Loucy (cell line): Measurements from ENCODE around the gene ZNF750.

Experiments
- H2AFZ ChIP-seq: fragments of 200-600 bp; sonication (generic); 2 replicates; pipeline ENCODE4 v1.6.0; 2016; ENCODE audit warnings: antibody characterized with exemption, mild to moderate bottlenecking, low read length, moderate library complexity
- H3F3A ChIP-seq: fragments of 200-600 bp; 2 replicates; pipeline ENCODE4 v1.6.0; 2016; ENCODE audit warnings: antibody characterized with exemption, low read depth, mild to moderate bottlenecking
- H3K27me3 ChIP-seq: fragments of 200-600 bp; sonication (generic); 2 replicates; pipeline ENCODE4 v1.6.1; 2014; ENCODE audit warnings: low read length, mild to moderate bottlenecking; ENCODE audit not compliant: insufficient read depth, poor library complexity, severe bottlenecking
- H3K36me3 ChIP-seq: fragments of 200-600 bp; sonication (generic); 2 replicates; pipeline ENCODE4 v1.6.1; 2016; ENCODE audit warnings: low read length; ENCODE audit not compliant: insufficient read depth
- H3K4me1 ChIP-seq: fragments of 200-600 bp; sonication (generic); 2 replicates; pipeline ENCODE4 v1.5.1; 2014; ENCODE audit warnings: low read length, mild to moderate bottlenecking; ENCODE audit not compliant: insufficient read depth, poor library complexity, severe bottlenecking
- H3K4me2 ChIP-seq: fragments of 200-600 bp; sonication (generic); 2 replicates; pipeline ENCODE4 v1.6.0; 2014; ENCODE audit warnings: antibody characterized with exemption, low read length, low read depth, mild to moderate bottlenecking; ENCODE audit not compliant: poor library complexity, severe bottlenecking
- H3K4me3 ChIP-seq: fragments of 200-600 bp; sonication (generic); 2 replicates; pipeline ENCODE4 v1.5.1; 2014; ENCODE audit warnings: low read length, mild to moderate bottlenecking, mixed read lengths; ENCODE audit not compliant: poor library complexity, severe bottlenecking
- H3K79me2 ChIP-seq: fragments of 200-600 bp; sonication (generic); 2 replicates; pipeline ENCODE4 v1.6.1; 2014; ENCODE audit warnings: low read length; ENCODE audit not compliant: insufficient read depth
- H3K9ac ChIP-seq: fragments of 200-600 bp; sonication (generic); 2 replicates; pipeline ENCODE4 v1.6.0; 2014; ENCODE audit warnings: mild to moderate bottlenecking, low read depth, low read length, moderate library complexity; ENCODE audit not compliant: poor library complexity, severe bottlenecking
- H3K9me2 ChIP-seq: fragments of 200-600 bp; sonication (generic); replicated peaks from 2 replicates; pipeline ENCODE4 v1.6.1; 2016; ENCODE audit warnings: low read depth, low read length, mixed read lengths
- H3K9me3 ChIP-seq: fragments of 200-600 bp; sonication (generic); 2 replicates; pipeline ENCODE4 v1.6.1; 2014; ENCODE audit warnings: mild to moderate bottlenecking, antibody characterized with exemption, low read length, low read depth; ENCODE audit not compliant: insufficient read depth
- H4K20me1 ChIP-seq: fragments of 200-600 bp; sonication (generic); 2 replicates; pipeline ENCODE4 v1.6.0; 2014; ENCODE audit warnings: antibody characterized with exemption, low read length, mild to moderate bottlenecking; ENCODE audit not compliant: insufficient read depth, poor library complexity, severe bottlenecking
- CTCF ChIP-seq: fragments of 200-600 bp; sonication (generic); conservative IDR thresholded peaks from 2 replicates; pipeline ENCODE4 v1.5.1; 2014; ENCODE audit warnings: mild to moderate bottlenecking, antibody characterized with exemption, low read length
- EZH2phosphoT487 ChIP-seq: fragments of 200-600 bp; IDR thresholded peaks from 2 replicates; pipeline ENCODE4 v1.6.1; 2018; ENCODE audit warnings: antibody characterized with exemption, mild to moderate bottlenecking, moderate library complexity, borderline replicate concordance

Gene ZNF750

DNA sequence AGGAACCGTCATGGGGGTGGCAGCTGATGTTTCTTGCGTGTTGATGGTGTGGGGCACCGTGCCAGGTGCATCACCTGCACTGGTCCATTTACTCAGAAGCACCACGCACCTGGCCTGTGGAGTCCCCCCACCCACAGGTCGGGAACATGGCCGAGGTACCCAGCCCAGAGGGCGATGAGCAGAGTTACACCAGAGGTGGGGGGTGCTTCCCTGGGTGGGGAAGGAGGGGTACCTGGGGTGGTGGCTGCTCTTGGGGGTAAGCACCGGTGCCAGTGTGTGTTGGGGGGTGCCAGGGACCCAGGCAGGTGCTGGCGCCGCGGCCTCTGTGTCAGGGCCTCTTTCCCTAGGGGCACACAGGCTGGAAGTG is 5.0 kb upstream of the ZNF750 start:
- Histone ChIP-seq H3K4me1 (peaks cover 3% of the 10 kb centered on the region), H3K4me2 (no peak overlapping the region), H3K4me3 (no peak overlapping the region), H3K9ac (no peak overlapping the region), H3K9me2 (no peaks in the 10 kb centered on the region), H2AFZ (no peak overlapping the region), H3K79me2 (no peaks in the 10 kb centered on the region), H4K20me1 (no peaks in the 10 kb centered on the region), H3K27me3 (no peaks in the 10 kb centered on the region), H3F3A (no peaks in the 10 kb centered on the region), H3K9me3 (no peaks in the 10 kb centered on the region), H3K36me3 (peaks cover 15% of the 10 kb centered on the region; the same call in 1 of the 2 replicates)
- TF ChIP-seq CTCF (no peak), EZH2phosphoT487 (no peak)

DNA sequence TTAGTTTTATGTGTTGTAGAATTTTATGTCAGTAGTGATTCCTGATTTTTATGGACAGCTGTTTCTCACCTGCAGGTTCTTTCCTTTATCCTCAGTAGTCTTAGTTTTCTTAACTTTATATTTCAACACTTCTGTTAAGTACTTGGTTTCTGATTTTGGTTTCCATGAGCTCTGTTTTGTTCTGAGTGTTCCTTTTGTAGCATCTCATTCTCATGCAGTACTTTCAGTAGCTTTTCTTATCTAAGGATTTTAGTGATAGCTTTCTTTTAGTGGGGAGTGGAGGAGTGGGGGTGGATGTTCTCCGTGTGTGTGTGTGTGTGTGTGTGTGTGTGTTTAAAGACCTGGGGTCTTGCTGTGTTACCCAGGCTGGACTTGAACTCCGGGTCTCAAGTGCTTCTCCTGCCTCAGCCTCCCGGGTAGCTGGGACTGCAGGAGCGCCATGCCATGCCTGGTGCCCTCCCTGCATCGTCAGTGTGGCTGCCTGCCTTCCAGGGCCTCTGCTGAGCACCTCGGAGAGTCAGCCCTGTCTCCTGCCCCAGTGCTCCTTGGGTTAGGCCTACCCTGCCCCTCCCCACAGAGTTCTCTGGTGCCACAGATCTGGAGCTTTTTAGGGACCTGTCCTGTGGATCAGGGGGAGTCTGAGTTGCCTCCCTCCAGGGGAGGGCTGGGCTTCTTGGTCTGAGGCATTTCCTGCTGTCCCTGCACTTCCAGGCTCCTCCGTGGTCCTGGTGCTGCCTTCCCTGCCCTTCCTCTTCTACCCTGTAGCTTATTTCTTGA is 4.3 kb upstream of the ZNF750 start:
- Histone ChIP-seq H3K36me3 (peaks cover 15% of the 10 kb centered on the region; the same call in 1 of the 2 replicates), H2AFZ (no peak overlapping the region), H3K27me3 (no peaks in the 10 kb centered on the region), H3K4me2 (no peak overlapping the region), H3K9ac (no peak overlapping the region), H3K4me3 (no peak overlapping the region), H3K9me3 (no peaks in the 10 kb centered on the region), H3K79me2 (no peaks in the 10 kb centered on the region), H3F3A (no peaks in the 10 kb centered on the region), H3K9me2 (no peaks in the 10 kb centered on the region), H3K4me1 (no peaks in the 10 kb centered on the region), H4K20me1 (no peaks in the 10 kb centered on the region)
- TF ChIP-seq EZH2phosphoT487, result no peak
- no peak for TF ChIP-seq CTCF

DNA sequence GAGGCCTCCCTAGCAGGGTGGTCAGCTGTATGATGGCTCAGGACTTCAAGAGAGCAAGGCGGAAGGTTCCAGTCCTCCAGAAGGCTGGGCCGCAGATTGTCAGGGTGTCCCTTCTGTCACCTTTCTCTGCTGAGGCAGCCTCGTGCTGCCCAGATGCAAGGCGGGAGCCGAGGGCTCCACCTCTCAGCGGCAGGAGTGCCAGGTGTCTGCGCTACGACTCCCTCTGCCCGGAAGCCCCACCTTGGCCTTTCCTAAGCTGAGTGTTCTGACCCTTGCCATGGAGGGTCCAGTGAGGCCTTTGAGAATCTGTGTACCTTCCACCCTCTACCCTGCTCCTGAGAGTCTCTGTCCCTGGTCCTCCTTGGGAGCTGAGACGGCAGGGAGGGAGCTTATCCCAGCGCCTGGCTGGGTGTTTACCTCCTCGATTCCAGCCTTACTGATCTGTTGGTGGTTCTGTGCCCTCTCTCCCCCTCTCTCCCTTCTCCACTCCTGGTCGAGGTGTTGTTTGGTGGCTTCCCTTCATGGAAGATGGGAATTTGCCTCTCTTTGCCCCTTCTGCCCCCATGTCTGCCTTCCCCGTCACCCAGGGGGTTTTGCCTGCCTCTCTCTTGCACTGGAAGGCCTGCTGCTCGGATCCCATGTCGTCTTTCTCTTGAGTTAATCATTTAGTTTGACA is 2.2 kb upstream of the ZNF750 start:
- no peaks in the 10 kb centered on the region for H3K79me2 ChIP-seq
- H3K36me3 ChIP-seq, result peaks cover 28% of the 10 kb centered on the region; the same call in 1 of the 2 replicates
- no peaks in the 10 kb centered on the region for H3K27me3 ChIP-seq
- H3K9me3 ChIP-seq, result no peaks in the 10 kb centered on the region
- no peaks in the 10 kb centered on the region for H3K4me1 ChIP-seq
- no peaks in the 10 kb centered on the region for H4K20me1 ChIP-seq
- no peaks in the 10 kb centered on the region for H3K9me2 ChIP-seq
- no peaks in the 10 kb centered on the region for H3F3A ChIP-seq
- H3K4me2 ChIP-seq, result no peak overlapping the region
- no peak overlapping the region for H3K9ac ChIP-seq
- no peak overlapping the region for H2AFZ ChIP-seq
- H3K4me3 ChIP-seq, result no peak overlapping the region
- TF ChIP-seq CTCF (no peak), EZH2phosphoT487 (no peak)
